Tibial nerve (tissue), 3 donors: ENCODE data around the gene PMM2.

Experiments used
- POLR2A ChIP-seq, 2 donors: fragments of 450-650 bp; IDR thresholded peaks; one replicate each; pipeline ENCODE4 v1.6.1; 2017; ENCODE audit warnings: antibody characterized with exemption in 2 of 2, mild to moderate bottlenecking in 2 of 2, moderate library complexity in 2 of 2
- TF ChIP-seq, protein P1 (sequence below), 5 experiments: fragments of 200-600 bp in 3 of 5; fragments of 450-650 bp in 2 of 5; sonication (generic) in 3 of 5; IDR thresholded peaks; one replicate each; pipeline ENCODE4 v1.5.1; 2016 to 2019; ENCODE audit warnings: antibody characterized with exemption in 5 of 5, mild to moderate bottlenecking in 3 of 5, moderate library complexity in 2 of 5

- TF ChIP-seq, protein P1, sequence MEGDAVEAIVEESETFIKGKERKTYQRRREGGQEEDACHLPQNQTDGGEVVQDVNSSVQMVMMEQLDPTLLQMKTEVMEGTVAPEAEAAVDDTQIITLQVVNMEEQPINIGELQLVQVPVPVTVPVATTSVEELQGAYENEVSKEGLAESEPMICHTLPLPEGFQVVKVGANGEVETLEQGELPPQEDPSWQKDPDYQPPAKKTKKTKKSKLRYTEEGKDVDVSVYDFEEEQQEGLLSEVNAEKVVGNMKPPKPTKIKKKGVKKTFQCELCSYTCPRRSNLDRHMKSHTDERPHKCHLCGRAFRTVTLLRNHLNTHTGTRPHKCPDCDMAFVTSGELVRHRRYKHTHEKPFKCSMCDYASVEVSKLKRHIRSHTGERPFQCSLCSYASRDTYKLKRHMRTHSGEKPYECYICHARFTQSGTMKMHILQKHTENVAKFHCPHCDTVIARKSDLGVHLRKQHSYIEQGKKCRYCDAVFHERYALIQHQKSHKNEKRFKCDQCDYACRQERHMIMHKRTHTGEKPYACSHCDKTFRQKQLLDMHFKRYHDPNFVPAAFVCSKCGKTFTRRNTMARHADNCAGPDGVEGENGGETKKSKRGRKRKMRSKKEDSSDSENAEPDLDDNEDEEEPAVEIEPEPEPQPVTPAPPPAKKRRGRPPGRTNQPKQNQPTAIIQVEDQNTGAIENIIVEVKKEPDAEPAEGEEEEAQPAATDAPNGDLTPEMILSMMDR (IDR thresholded peaks at IDR 0.05) = no peak
- no peak for TF ChIP-seq POLR2A (IDR thresholded peaks at IDR 0.05)
These were observed 37.6 kb upstream of the PMM2 start for GRCh38 chr16:8760021-8760420.
